K562 (cell line): Measurements from ENCODE around the gene EIF3J. TPM values are rescaled to one million over a fixed set of nuclear protein-coding genes. Genes with fewer than 3 reads are reported as not detected.

Experiments
- ATF2 ChIP-seq: sonication (generic); formaldehyde crosslinking; IDR thresholded peaks from 2 replicates; pipeline ENCODE4 v1.8.1; 2022; ENCODE audit warnings: missing genetic modification reagents
- DIDO1 ChIP-seq: fragments of 450-650 bp; IDR thresholded peaks from 2 replicates; pipeline ENCODE4 v1.6.1; 2016; ENCODE audit warnings: low read depth, missing biosample characterization, missing genetic modification characterization
- ELF2 ChIP-seq: fragments of 250-450 bp; sonication (Bioruptor Pico); IDR thresholded peaks from 2 replicates; pipeline ENCODE4 v1.5.0; 2021; ENCODE audit warnings: mild to moderate bottlenecking
- EP400 ChIP-seq: fragments of 450-650 bp; IDR thresholded peaks from 2 replicates; pipeline ENCODE4 v1.6.1; 2017; ENCODE audit warnings: antibody characterized with exemption, mild to moderate bottlenecking, moderate library complexity
- EWSR1 ChIP-seq: fragments of 450-650 bp; IDR thresholded peaks from 2 replicates; pipeline ENCODE4 v1.6.1; 2018; ENCODE audit warnings: borderline replicate concordance, mild to moderate bottlenecking, low read depth, moderate library complexity; ENCODE audit not compliant: partially characterized antibody
- GABPB1 ChIP-seq: sonication (generic); formaldehyde crosslinking; IDR thresholded peaks from 2 replicates; pipeline ENCODE4 v1.8.0; 2022; ENCODE audit warnings: mild to moderate bottlenecking, missing genetic modification reagents
- HMGN3 ChIP-seq: IDR thresholded peaks from 2 replicates; pipeline ENCODE4 v1.6.1; 2011; ENCODE audit warnings: borderline replicate concordance, low read depth, mild to moderate bottlenecking, mixed read lengths, low read length; ENCODE audit not compliant: insufficient read length; ENCODE audit errors: extremely low read depth
- HOXB6 ChIP-seq: fragments of 250-450 bp; sonication (Bioruptor Pico); IDR thresholded peaks from 2 replicates; pipeline ENCODE4 v1.5.1; 2022; ENCODE audit warnings: mild to moderate bottlenecking, borderline replicate concordance
- JUN ChIP-seq, 2 experiments: sonication (generic) in 1 of 2; formaldehyde crosslinking in 1 of 2; IDR thresholded peaks; 2 replicates each; pipeline versions ENCODE4 v1.6.1 to v1.8.0; 2012 to 2022; ENCODE audit warnings: borderline replicate concordance in 2 of 2, mild to moderate bottlenecking in 2 of 2, improper control_type of control experiment in 1 of 2, low read depth in 1 of 2, low read length in 1 of 2, missing genetic modification reagents in 1 of 2
- KDM5B ChIP-seq: fragments of 200-600 bp; sonication (generic); IDR thresholded peaks from 2 replicates; pipeline ENCODE4 v1.6.1; 2012; ENCODE audit warnings: low read depth, mild to moderate bottlenecking, moderate library complexity, low read length, control low read depth, inconsistent platforms; ENCODE audit not compliant: insufficient replicate concordance
- MED1 ChIP-seq: sonication (generic); formaldehyde crosslinking; IDR thresholded peaks from 2 replicates; pipeline ENCODE4 v1.8.1; 2023; ENCODE audit warnings: missing genetic modification reagents, borderline replicate concordance
- MEF2D ChIP-seq: conservative IDR thresholded peaks from 2 replicates; pipeline ENCODE4 v1.6.1; 2016; ENCODE audit warnings: low read depth, missing genetic modification characterization, missing compliant biosample characterization
- MTA3 ChIP-seq: fragments of 450-650 bp; formaldehyde crosslinking; IDR thresholded peaks from 2 replicates; pipeline ENCODE4 v1.6.1; 2017; ENCODE audit warnings: mild to moderate bottlenecking, borderline replicate concordance
- NRF1 ChIP-seq, 2 experiments: fragments of 450-650 bp; IDR thresholded peaks in 1 of 2; conservative IDR thresholded peaks in 1 of 2; 2 replicates each; pipeline ENCODE4 v1.6.1; 2014; ENCODE audit warnings: mild to moderate bottlenecking in 2 of 2
- RBM22 ChIP-seq: fragments of 200-400 bp; formaldehyde crosslinking; IDR thresholded peaks from 2 replicates; pipeline ENCODE4 v1.6.1; 2018; ENCODE audit warnings: low read length, low read depth; ENCODE audit not compliant: poor library complexity, severe bottlenecking
- SMARCE1 ChIP-seq: fragments of 450-650 bp; IDR thresholded peaks from 2 replicates; pipeline ENCODE4 v1.7.1; 2016; ENCODE audit warnings: mild to moderate bottlenecking
- TBP ChIP-seq: optimal IDR thresholded peaks from 2 replicates; pipeline ENCODE3; 2011; ENCODE audit warnings: low read depth, low read length, improper control_type of control experiment
- TGIF2 ChIP-seq: sonication (generic); formaldehyde crosslinking; IDR thresholded peaks from 2 replicates; pipeline ENCODE4 v1.8.1; 2022; ENCODE audit warnings: mild to moderate bottlenecking, missing genetic modification reagents, moderate library complexity
- ZNF143 ChIP-seq: sonication (generic); formaldehyde crosslinking; IDR thresholded peaks from 2 replicates; pipeline ENCODE4 v1.9.0; 2022; ENCODE audit warnings: mild to moderate bottlenecking, missing genetic modification reagents
- ZNF766 ChIP-seq: fragments of 200-800 bp; sonication (Bioruptor generic); conservative IDR thresholded peaks from 2 replicates; pipeline ENCODE4 v1.6.1; 2016; ENCODE audit warnings: missing genetic modification characterization, missing compliant biosample characterization
- polyA plus RNA-seq, 8 experiments: library from polyadenylated mRNA; depleted of rRNA in 4 of 8; stranded (reverse) in 5 of 8; unstranded in 3 of 8; fragments of >200 nt; fragmentation: Nextera tagmentation in 2 of 8; fragmentation: Illumina TruSeq in 1 of 8; extraction: Ambion mirVana in 2 of 8; extraction: Trizol in 1 of 8; gene quantifications; 2 replicates each; pipeline versions ENCODE4 v1.2.1 to v1.2.3, GENCODE V29; 2011 to 2014; ENCODE audit warnings: inconsistent platforms in 1 of 8, missing spikeins in 1 of 8
- total RNA-seq, 7 experiments: library from RNA; depleted of rRNA in 6 of 7; stranded (reverse); fragments of >200 nt in 6 of 7; fragmentation: Illumina TruSeq in 2 of 7; extraction: Trizol in 2 of 7; gene quantifications; 2 replicates each; pipeline versions ENCODE4 v1.2.1 to v1.2.3, GENCODE V29; 2011 to 2021; ENCODE audit warnings: low replicate concordance in 1 of 7
- TF ChIP-seq, protein P1 (sequence below): sonication (generic); formaldehyde crosslinking; IDR thresholded peaks from 2 replicates; pipeline ENCODE4 v1.8.0; 2022; ENCODE audit warnings: mild to moderate bottlenecking, missing genetic modification reagents, borderline replicate concordance
- TF ChIP-seq, protein P2 (sequence below): fragments of 450-650 bp; formaldehyde crosslinking; IDR thresholded peaks from 2 replicates; pipeline ENCODE4 v1.4.0; 2020; ENCODE audit warnings: mild to moderate bottlenecking, mixed read lengths

EIF3J gene
- total and polyA plus RNA-seq, 9 of the 15 experiments (the other 6 are each of a cell fraction or from before 2014, with no cell fraction given), result 44.2 to 217 (median 151) TPM

GRCh38 chr15:44536962-44537734, at the start of gene EIF3J (continued):
- TF ChIP-seq, protein P1, sequence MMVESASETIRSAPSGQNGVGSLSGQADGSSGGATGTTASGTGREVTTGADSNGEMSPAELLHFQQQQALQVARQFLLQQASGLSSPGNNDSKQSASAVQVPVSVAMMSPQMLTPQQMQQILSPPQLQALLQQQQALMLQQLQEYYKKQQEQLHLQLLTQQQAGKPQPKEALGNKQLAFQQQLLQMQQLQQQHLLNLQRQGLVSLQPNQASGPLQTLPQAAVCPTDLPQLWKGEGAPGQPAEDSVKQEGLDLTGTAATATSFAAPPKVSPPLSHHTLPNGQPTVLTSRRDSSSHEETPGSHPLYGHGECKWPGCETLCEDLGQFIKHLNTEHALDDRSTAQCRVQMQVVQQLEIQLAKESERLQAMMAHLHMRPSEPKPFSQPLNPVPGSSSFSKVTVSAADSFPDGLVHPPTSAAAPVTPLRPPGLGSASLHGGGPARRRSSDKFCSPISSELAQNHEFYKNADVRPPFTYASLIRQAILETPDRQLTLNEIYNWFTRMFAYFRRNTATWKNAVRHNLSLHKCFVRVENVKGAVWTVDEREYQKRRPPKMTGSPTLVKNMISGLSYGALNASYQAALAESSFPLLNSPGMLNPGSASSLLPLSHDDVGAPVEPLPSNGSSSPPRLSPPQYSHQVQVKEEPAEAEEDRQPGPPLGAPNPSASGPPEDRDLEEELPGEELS (CRISPR knock-in tag), result peak; percentile 70; the same call in 1 of the 2 replicates
- TF ChIP-seq HMGN3, result peak; percentile 43
- TF ChIP-seq MEF2D (tag), result no peak
- no peak for TF ChIP-seq ELF2
- peak; percentile 72; the same call in 1 of the 2 replicates for TF ChIP-seq ATF2 (CRISPR knock-in tag)
- no peak for TF ChIP-seq DIDO1 (tag)
- no peak for TF ChIP-seq HOXB6 (CRISPR knock-in tag)
- peak; percentile 76 for TF ChIP-seq KDM5B
- TF ChIP-seq SMARCE1, result no peak
- TF ChIP-seq JUN (IDR thresholded peaks at IDR 0.05; ENCODE audit: borderline replicate concordance, low read depth, low read length), result peak; percentile 80
- peak; percentile 89; the same call in 1 of the 2 replicates for TF ChIP-seq JUN (CRISPR knock-in tag; IDR thresholded peaks at IDR 0.05; ENCODE audit: borderline replicate concordance)
- TF ChIP-seq NRF1 (conservative IDR thresholded peaks at IDR 0.05 in 1 of 2, IDR thresholded peaks at IDR 0.05 in 1 of 2), result peak; percentile 70 to 71
- peak; percentile 87 for TF ChIP-seq TBP
- TF ChIP-seq MED1 (CRISPR knock-in tag), result no peak
- peak; percentile 86 for TF ChIP-seq EP400
- peak; percentile 37 for TF ChIP-seq GABPB1 (CRISPR knock-in tag)
- peak; percentile 44 for TF ChIP-seq RBM22
- TF ChIP-seq TGIF2 (CRISPR knock-in tag), result peak; percentile 98
- TF ChIP-seq ZNF766 (CRISPR knock-in tag), result 0 out of 2 replicates have a peak, but pooled peaks have one; percentile 64
- peak; percentile 70 for TF ChIP-seq ZNF143
- TF ChIP-seq, protein P2, sequence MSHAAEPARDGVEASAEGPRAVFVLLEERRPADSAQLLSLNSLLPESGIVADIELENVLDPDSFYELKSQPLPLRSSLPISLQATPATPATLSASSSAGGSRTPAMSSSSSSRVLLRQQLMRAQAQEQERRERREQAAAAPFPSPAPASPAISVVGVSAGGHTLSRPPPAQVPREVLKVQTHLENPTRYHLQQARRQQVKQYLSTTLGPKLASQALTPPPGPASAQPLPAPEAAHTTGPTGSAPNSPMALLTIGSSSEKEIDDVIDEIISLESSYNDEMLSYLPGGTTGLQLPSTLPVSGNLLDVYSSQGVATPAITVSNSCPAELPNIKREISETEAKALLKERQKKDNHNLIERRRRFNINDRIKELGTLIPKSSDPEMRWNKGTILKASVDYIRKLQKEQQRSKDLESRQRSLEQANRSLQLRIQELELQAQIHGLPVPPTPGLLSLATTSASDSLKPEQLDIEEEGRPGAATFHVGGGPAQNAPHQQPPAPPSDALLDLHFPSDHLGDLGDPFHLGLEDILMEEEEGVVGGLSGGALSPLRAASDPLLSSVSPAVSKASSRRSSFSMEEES (CRISPR knock-in tag), result no peak
- TF ChIP-seq EWSR1, result no peak
- TF ChIP-seq MTA3, result peak; percentile 9; the same call in 1 of the 2 replicates
